ENCODE results near the gene MEAF6.

The MEAF6 gene

DNA sequence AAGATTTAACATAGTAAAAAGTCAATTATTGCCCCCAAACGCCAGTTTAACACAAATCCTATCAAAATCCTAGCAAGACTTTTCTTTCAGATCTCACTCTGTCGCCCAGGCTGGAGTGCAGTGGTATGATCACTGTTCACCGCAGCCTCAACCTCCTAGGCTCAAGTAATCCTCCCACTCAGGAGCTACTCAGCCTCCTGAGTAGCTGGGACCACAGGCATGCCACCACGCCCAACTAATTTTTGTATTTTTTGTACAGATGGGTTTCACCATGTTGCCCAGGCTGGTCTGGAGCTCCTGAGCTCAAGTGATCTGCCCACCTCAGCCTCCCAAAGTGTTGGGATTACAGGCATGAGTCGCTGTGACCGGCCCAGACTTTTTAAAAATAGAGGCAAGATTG lies 34.8 kb upstream of the MEAF6 start:
- Histone ChIP-seq H3K27ac (replicated peaks; ENCODE audit: low read length) (no peak overlapping the region), H3K4ac (ENCODE audit: low read length) (no peak overlapping the region), H4K8ac (ENCODE audit: low read depth, low read length) (no peak overlapping the region), H3K9me3 (replicated peaks in 1 of 2; ENCODE audit: control insufficient read depth in 2 of 2, insufficient read depth in 1 of 2, low read depth in 1 of 2, low read length in 2 of 2) (peaks cover 0 to under 1% of the 10 kb centered on the region in 2 donors), H3K9ac (ENCODE audit: low read depth, low read length, poor library complexity) (no peak overlapping the region), H3K18ac (ENCODE audit: low read length) (no peak overlapping the region), H3K4me1 (ENCODE audit: control insufficient read depth in 2 of 2, insufficient read depth in 1 of 2, low read depth in 1 of 2, low read length in 2 of 2) (peaks cover 3 to 8% of the 10 kb centered on the region in 2 donors), H3K23ac (ENCODE audit: low read depth, low read length, poor library complexity) (no peak overlapping the region), H3K4me3 (ENCODE audit: low read length in 2 of 2) (no peak overlapping the region), H2BK15ac (ENCODE audit: low read length) (no peak overlapping the region), H2AK5ac (ENCODE audit: low read depth, low read length) (no peak overlapping the region), H2BK120ac (ENCODE audit: low read depth, low read length) (no peak overlapping the region), H3K36me3 (replicated peaks in 1 of 2; ENCODE audit: control insufficient read depth in 2 of 2, insufficient read depth in 2 of 2, low read length in 2 of 2) (peaks cover 13 to 75% of the 10 kb centered on the region in 2 donors), H4K91ac (ENCODE audit: low read depth, low read length, poor library complexity) (no peak overlapping the region), H2BK5ac (ENCODE audit: low read length) (no peak overlapping the region), H3K27me3 (ENCODE audit: control insufficient read depth in 3 of 3, insufficient read depth in 3 of 3, low read depth in 1 of 3, low read length in 3 of 3) (no peaks in the 10 kb centered on the region), H3K79me1 (ENCODE audit: low read depth, low read length) (peaks cover 13% of the 10 kb centered on the region), H2BK12ac (ENCODE audit: low read length) (no peak overlapping the region), H3K4me2 (ENCODE audit: insufficient read depth, low read length, poor library complexity, severe bottlenecking) (no peak overlapping the region), H3K14ac (ENCODE audit: low read length) (no peak overlapping the region), H2AFZ (ENCODE audit: low read length) (no peak overlapping the region)
- no peak for DNase-seq (ENCODE audit: low spot score)
- WGBS, 2 donors (ENCODE audit: extremely low coverage in 2 of 2, insufficient read length in 2 of 2, insufficient replicate concordance in 1 of 2) = no CpG with 5 or more reads among the region's 6 CpGs

- H4K91ac ChIP-seq (ENCODE audit: low read depth, low read length, poor library complexity) = no peak overlapping the region
- H4K8ac ChIP-seq (ENCODE audit: low read depth, low read length) = no peak overlapping the region
- H3K4me2 ChIP-seq (ENCODE audit: insufficient read depth, low read length, poor library complexity, severe bottlenecking) = no peak overlapping the region
- H3K18ac ChIP-seq (ENCODE audit: low read length) = no peak overlapping the region
- H3K27me3 ChIP-seq (ENCODE audit: control insufficient read depth in 3 of 3, insufficient read depth in 3 of 3, low read depth in 1 of 3, low read length in 3 of 3) = no peaks in the 10 kb centered on the region
- H2AK5ac ChIP-seq (ENCODE audit: low read depth, low read length) = no peak overlapping the region
- no peak overlapping the region for H2BK15ac ChIP-seq (ENCODE audit: low read length)
- H3K9ac ChIP-seq (ENCODE audit: low read depth, low read length, poor library complexity) = no peak overlapping the region
- no peak overlapping the region for H3K27ac ChIP-seq (replicated peaks; ENCODE audit: low read length)
- peaks cover 20 to 81% of the 10 kb centered on the region in 2 donors for H3K36me3 ChIP-seq (replicated peaks in 1 of 2; ENCODE audit: control insufficient read depth in 2 of 2, insufficient read depth in 2 of 2, low read length in 2 of 2)
- no peak overlapping the region for H3K4me3 ChIP-seq (ENCODE audit: low read length in 2 of 2)
- peaks cover 4% of the 10 kb centered on the region for H3K79me1 ChIP-seq (ENCODE audit: low read depth, low read length)
- no peak overlapping the region for H2AFZ ChIP-seq (ENCODE audit: low read length)
- no peak for DNase-seq (ENCODE audit: low spot score)
- H3K23ac ChIP-seq (ENCODE audit: low read depth, low read length, poor library complexity) = no peak overlapping the region
- no peaks in the 10 kb centered on the region for H3K4me1 ChIP-seq (ENCODE audit: control insufficient read depth in 2 of 2, insufficient read depth in 1 of 2, low read depth in 1 of 2, low read length in 2 of 2)
- WGBS, 2 donors (ENCODE audit: extremely low coverage in 2 of 2, insufficient read length in 2 of 2, insufficient replicate concordance in 1 of 2) = no CpG with 5 or more reads among the region's 5 CpGs
- no peak overlapping the region for H2BK5ac ChIP-seq (ENCODE audit: low read length)
- H3K4ac ChIP-seq (ENCODE audit: low read length) = no peak overlapping the region
- H3K14ac ChIP-seq (ENCODE audit: low read length) = no peak overlapping the region
- H2BK120ac ChIP-seq (ENCODE audit: low read depth, low read length) = no peak overlapping the region
- no peak overlapping the region for H2BK12ac ChIP-seq (ENCODE audit: low read length)
- H3K9me3 ChIP-seq (replicated peaks in 1 of 2; ENCODE audit: control insufficient read depth in 2 of 2, insufficient read depth in 1 of 2, low read depth in 1 of 2, low read length in 2 of 2) = no peaks in the 10 kb centered on the region
Observed at GRCh38 chr1:37545019-37545418, 30.5 kb upstream of the MEAF6 start.

GRCh38 chr1:37544530-37544929 lies 30.0 kb upstream of the MEAF6 start:
- H3K4me2 ChIP-seq (ENCODE audit: insufficient read depth, low read length, poor library complexity, severe bottlenecking) = no peak overlapping the region
- no peak overlapping the region for H2AK5ac ChIP-seq (ENCODE audit: low read depth, low read length)
- H4K8ac ChIP-seq (ENCODE audit: low read depth, low read length) = no peak overlapping the region
- no peaks in the 10 kb centered on the region for H3K27me3 ChIP-seq (ENCODE audit: control insufficient read depth in 3 of 3, insufficient read depth in 3 of 3, low read depth in 1 of 3, low read length in 3 of 3)
- no peak overlapping the region for H4K91ac ChIP-seq (ENCODE audit: low read depth, low read length, poor library complexity)
- H3K4me3 ChIP-seq (ENCODE audit: low read length in 2 of 2) = no peak overlapping the region
- no peaks in the 10 kb centered on the region for H3K9me3 ChIP-seq (replicated peaks in 1 of 2; ENCODE audit: control insufficient read depth in 2 of 2, insufficient read depth in 1 of 2, low read depth in 1 of 2, low read length in 2 of 2)
- H2BK120ac ChIP-seq (ENCODE audit: low read depth, low read length) = no peak overlapping the region
- H3K18ac ChIP-seq (ENCODE audit: low read length) = no peak overlapping the region
- no peak overlapping the region for H2BK15ac ChIP-seq (ENCODE audit: low read length)
- H3K79me1 ChIP-seq (ENCODE audit: low read depth, low read length) = peaks cover 4% of the 10 kb centered on the region
- no peak overlapping the region for H3K14ac ChIP-seq (ENCODE audit: low read length)
- peaks cover 23 to 81% of the 10 kb centered on the region in 2 donors for H3K36me3 ChIP-seq (replicated peaks in 1 of 2; ENCODE audit: control insufficient read depth in 2 of 2, insufficient read depth in 2 of 2, low read length in 2 of 2)
- H3K4ac ChIP-seq (ENCODE audit: low read length) = no peak overlapping the region
- no peak overlapping the region for H2BK5ac ChIP-seq (ENCODE audit: low read length)
- H2AFZ ChIP-seq (ENCODE audit: low read length) = no peak overlapping the region
- WGBS, 2 donors (ENCODE audit: extremely low coverage in 2 of 2, insufficient read length in 2 of 2, insufficient replicate concordance in 1 of 2) = no CpG with 5 or more reads among the region's 21 CpGs
- H3K4me1 ChIP-seq (ENCODE audit: control insufficient read depth in 2 of 2, insufficient read depth in 1 of 2, low read depth in 1 of 2, low read length in 2 of 2) = no peaks in the 10 kb centered on the region
- no peak overlapping the region for H3K27ac ChIP-seq (replicated peaks; ENCODE audit: low read length)
- H3K9ac ChIP-seq (ENCODE audit: low read depth, low read length, poor library complexity) = peak overlapping the region; percentile 50
- DNase-seq (ENCODE audit: low spot score) = no peak
- peak overlapping the region; percentile 91 for H3K23ac ChIP-seq (ENCODE audit: low read depth, low read length, poor library complexity)
- no peak overlapping the region for H2BK12ac ChIP-seq (ENCODE audit: low read length)

DNA sequence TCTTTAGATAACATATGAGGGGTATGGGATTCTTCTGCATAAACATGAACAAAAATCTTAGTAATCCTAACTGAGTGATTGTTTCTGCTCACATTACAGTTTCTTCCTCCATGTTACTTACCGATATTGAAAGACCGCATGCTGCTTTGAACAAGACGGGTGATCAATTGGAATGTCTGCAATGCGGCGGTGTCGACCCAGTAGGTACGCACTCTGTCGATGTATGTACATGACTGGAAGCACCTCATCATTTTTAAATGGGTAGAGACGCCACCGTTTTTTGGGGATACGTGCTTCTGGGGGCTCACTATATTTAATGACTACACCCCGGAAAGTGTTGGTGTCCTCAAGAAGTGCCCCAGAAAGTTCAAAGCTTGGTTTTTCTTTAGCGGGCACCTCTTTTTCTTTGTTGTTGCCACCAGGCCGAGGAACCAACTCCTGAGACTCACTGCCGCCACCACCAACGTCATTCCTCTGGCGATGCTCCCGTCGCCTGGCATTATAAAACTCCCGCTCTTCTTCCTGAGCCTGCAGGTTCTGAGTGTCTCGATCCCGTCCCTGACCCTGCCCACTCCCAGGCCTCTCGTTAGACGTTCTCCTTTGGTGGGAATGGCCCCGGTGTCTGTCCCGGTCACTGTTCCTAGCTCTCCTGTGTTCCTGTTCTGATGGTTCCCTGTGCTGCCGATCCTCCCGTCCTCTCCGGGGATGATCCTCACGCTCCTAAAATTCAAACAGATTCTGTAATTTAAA lies 25.6 kb upstream of the MEAF6 start:
- Histone ChIP-seq H3K79me1 (ENCODE audit: low read depth, low read length) (peaks cover 2% of the 10 kb centered on the region), H3K9me3 (replicated peaks in 1 of 2; ENCODE audit: control insufficient read depth in 2 of 2, insufficient read depth in 1 of 2, low read depth in 1 of 2, low read length in 2 of 2) (no peaks in the 10 kb centered on the region), H4K8ac (ENCODE audit: low read depth, low read length) (no peak overlapping the region), H3K27ac (replicated peaks; ENCODE audit: low read length) (no peak overlapping the region), H3K4me3 (ENCODE audit: low read length in 2 of 2) (no peak overlapping the region), H2BK15ac (ENCODE audit: low read length) (no peak overlapping the region), H2BK120ac (ENCODE audit: low read depth, low read length) (no peak overlapping the region), H3K27me3 (ENCODE audit: control insufficient read depth in 3 of 3, insufficient read depth in 3 of 3, low read depth in 1 of 3, low read length in 3 of 3) (no peaks in the 10 kb centered on the region), H2AFZ (ENCODE audit: low read length) (no peak overlapping the region), H3K14ac (ENCODE audit: low read length) (no peak overlapping the region), H3K4me1 (ENCODE audit: control insufficient read depth in 2 of 2, insufficient read depth in 1 of 2, low read depth in 1 of 2, low read length in 2 of 2) (no peaks in the 10 kb centered on the region), H3K23ac (ENCODE audit: low read depth, low read length, poor library complexity) (no peak overlapping the region), H3K4me2 (ENCODE audit: insufficient read depth, low read length, poor library complexity, severe bottlenecking) (no peak overlapping the region), H3K4ac (ENCODE audit: low read length) (no peak overlapping the region), H4K91ac (ENCODE audit: low read depth, low read length, poor library complexity) (no peak overlapping the region), H2BK12ac (ENCODE audit: low read length) (no peak overlapping the region), H2AK5ac (ENCODE audit: low read depth, low read length) (no peak overlapping the region), H3K18ac (ENCODE audit: low read length) (no peak overlapping the region), H3K9ac (ENCODE audit: low read depth, low read length, poor library complexity) (no peak overlapping the region), H3K36me3 (replicated peaks in 1 of 2; ENCODE audit: control insufficient read depth in 2 of 2, insufficient read depth in 2 of 2, low read length in 2 of 2) (peaks cover 28 to 89% of the 10 kb centered on the region in 2 donors), H2BK5ac (ENCODE audit: low read length) (no peak overlapping the region)
- no CpG with 5 or more reads among the region's 30 CpGs for WGBS, 2 donors (ENCODE audit: extremely low coverage in 2 of 2, insufficient read length in 2 of 2, insufficient replicate concordance in 1 of 2)
- no peak for DNase-seq (ENCODE audit: low spot score)

All from neuronal stem cell (in vitro differentiated cells).